DND-41 (cell line): ENCODE measurements around the gene ALG12.

Experiments used
- ATAC-seq: fragments of 200-7000 bp; cut with Tn5 transposase; 3 replicates; pipeline ENCODE4 v1.9.1; 2021; ENCODE audit warnings: low read depth; ENCODE audit not compliant: insufficient read depth
- DNase-seq: peaks from one replicate; pipeline ENCODE4 v3.0.0-alpha.2; 2020
- H2AFZ ChIP-seq: 2 replicates; pipeline ENCODE4 v1.6.0; 2012; ENCODE audit warnings: low read depth, low read length
- H3K27ac ChIP-seq: 2 replicates; pipeline ENCODE4 v1.5.1; 2012; ENCODE audit warnings: low read length, inconsistent platforms
- H3K27me3 ChIP-seq: fragments of 200-600 bp; sonication (generic); 2 replicates; pipeline ENCODE4 v1.6.0; 2012; ENCODE audit warnings: low read length, mild to moderate bottlenecking, inconsistent platforms; ENCODE audit not compliant: insufficient read depth, poor library complexity
- H3K36me3 ChIP-seq: 2 replicates; pipeline ENCODE4 v1.5.1; 2012; ENCODE audit warnings: low read length, inconsistent platforms; ENCODE audit not compliant: insufficient read depth
- H3K4me1 ChIP-seq: 2 replicates; pipeline ENCODE4 v1.5.1; 2012; ENCODE audit warnings: mild to moderate bottlenecking, low read length; ENCODE audit not compliant: insufficient read depth
- H3K4me2 ChIP-seq: 2 replicates; pipeline ENCODE4 v1.6.0; 2012; ENCODE audit warnings: mild to moderate bottlenecking, moderate library complexity, low read length, inconsistent platforms; ENCODE audit not compliant: insufficient read depth
- H3K4me3 ChIP-seq, 2 experiments: fragments of 200-600 bp in 1 of 2; shearing (Covaris generic) in 1 of 2; 2 replicates each; pipeline ENCODE4 v1.5.1; 2012 to 2016; ENCODE audit warnings: inconsistent platforms in 2 of 2, low read length in 2 of 2, mild to moderate bottlenecking in 2 of 2, low read depth in 1 of 2, moderate library complexity in 1 of 2
- H3K79me2 ChIP-seq: 2 replicates; pipeline ENCODE4 v1.6.0; 2012; ENCODE audit warnings: low read length, inconsistent platforms; ENCODE audit not compliant: insufficient read depth
- H3K9ac ChIP-seq: 2 replicates; pipeline ENCODE4 v1.6.0; 2012; ENCODE audit warnings: low read depth, mild to moderate bottlenecking, inconsistent platforms, low read length, moderate library complexity
- H3K9me3 ChIP-seq: 2 replicates; pipeline ENCODE4 v1.5.1; 2012; ENCODE audit warnings: low read length, moderate library complexity, mild to moderate bottlenecking, inconsistent platforms; ENCODE audit not compliant: insufficient read depth, severe bottlenecking
- H4K20me1 ChIP-seq: 2 replicates; pipeline ENCODE4 v1.6.0; 2012; ENCODE audit warnings: low read length; ENCODE audit not compliant: insufficient read depth
- CTCF ChIP-seq: IDR thresholded peaks from 2 replicates; pipeline ENCODE4 v1.5.1; 2012; ENCODE audit warnings: borderline replicate concordance, low read length, moderate library complexity, mild to moderate bottlenecking; ENCODE audit not compliant: poor library complexity, severe bottlenecking; ENCODE audit errors: extremely low read depth
- EZH2 ChIP-seq: IDR thresholded peaks from 3 replicates; pipeline ENCODE4 v1.6.1; 2012; ENCODE audit warnings: borderline replicate concordance, low read depth, mild to moderate bottlenecking, moderate library complexity, low read length, inconsistent platforms; ENCODE audit not compliant: severe bottlenecking

The ALG12 gene

GRCh38 chr22:49893025-49893424 lies 25.2 kb downstream of the ALG12 start:
- Histone ChIP-seq H3K4me1 (no peaks in the 10 kb centered on the region), H4K20me1 (peaks cover 9% of the 10 kb centered on the region; the same call in 1 of the 2 replicates), H3K9me3 (no peaks in the 10 kb centered on the region), H3K4me2 (no peak overlapping the region), H3K4me3 (no peak overlapping the region), H3K27me3 (no peaks in the 10 kb centered on the region), H3K9ac (no peak overlapping the region), H3K79me2 (peaks cover 13% of the 10 kb centered on the region; the same call in 1 of the 2 replicates), H3K36me3 (peaks cover 46% of the 10 kb centered on the region), H2AFZ (no peak overlapping the region), H3K27ac (no peak overlapping the region)
- ATAC-seq (no peak), DNase-seq (no peak)
- TF ChIP-seq EZH2 (no peak), CTCF (no peak)

GRCh38 chr22:49892226-49892899 lies 25.9 kb downstream of the ALG12 start:
- peaks cover 14% of the 10 kb centered on the region; the same call in 1 of the 2 replicates for H4K20me1 ChIP-seq
- H2AFZ ChIP-seq = no peak overlapping the region
- H3K9ac ChIP-seq = no peak overlapping the region
- no peak overlapping the region for H3K27ac ChIP-seq
- ATAC-seq (no peak), DNase-seq (no peak)
- H3K79me2 ChIP-seq = peaks cover 20% of the 10 kb centered on the region
- no peak overlapping the region for H3K4me3 ChIP-seq
- no peak overlapping the region for H3K4me2 ChIP-seq
- peaks cover 51% of the 10 kb centered on the region for H3K36me3 ChIP-seq
- no peaks in the 10 kb centered on the region for H3K4me1 ChIP-seq
- H3K27me3 ChIP-seq = no peaks in the 10 kb centered on the region
- no peaks in the 10 kb centered on the region for H3K9me3 ChIP-seq
- no peak for TF ChIP-seq CTCF
- TF ChIP-seq EZH2 = no peak

GRCh38 chr22:49889071-49889470 lies 29.2 kb downstream of the ALG12 start:
- Histone ChIP-seq H3K79me2 (peaks cover 45% of the 10 kb centered on the region), H3K4me3 (no peak overlapping the region), H3K27me3 (no peaks in the 10 kb centered on the region), H2AFZ (no peak overlapping the region), H3K9ac (no peak overlapping the region), H3K4me1 (no peaks in the 10 kb centered on the region), H3K36me3 (peaks cover 73% of the 10 kb centered on the region), H3K4me2 (no peak overlapping the region), H3K9me3 (no peaks in the 10 kb centered on the region), H4K20me1 (peaks cover 37% of the 10 kb centered on the region), H3K27ac (no peak overlapping the region)
- ATAC-seq (no peak), DNase-seq (no peak)
- TF ChIP-seq CTCF (no peak), EZH2 (no peak)
